ENCODE results near the gene SLC22A31. TPM values are rescaled to one million over a fixed set of nuclear protein-coding genes. Genes with fewer than 3 reads are reported as not detected.

The SLC22A31 gene
- total RNA-seq, 1 donor from 2014 or later = 6.1 TPM

GRCh38 chr16:89243664-89244063 is 43.3 kb upstream of the SLC22A31 start:
- Histone ChIP-seq H3K4me3 (ENCODE audit: low read depth, low read length) (no peak overlapping the region), H3K27me3 (ENCODE audit: control insufficient read depth, insufficient read depth, low read length) (no peaks in the 10 kb centered on the region), H3K36me3 (ENCODE audit: control insufficient read depth, insufficient read depth, low read length) (no peaks in the 10 kb centered on the region)
- DNase-seq (ENCODE audit: low read depth) = no peak
- TF ChIP-seq CTCF (IDR thresholded peaks at IDR 0.05; ENCODE audit: insufficient read depth, low read length, poor library complexity, severe bottlenecking) = no peak

- no peak for DNase-seq (ENCODE audit: low read depth)
- no peak for TF ChIP-seq CTCF (IDR thresholded peaks at IDR 0.05; ENCODE audit: insufficient read depth, low read length, poor library complexity, severe bottlenecking)
- H3K36me3 ChIP-seq (ENCODE audit: control insufficient read depth, insufficient read depth, low read length) = no peaks in the 10 kb centered on the region
- H3K4me3 ChIP-seq (ENCODE audit: low read depth, low read length) = no peak overlapping the region
- H3K27me3 ChIP-seq (ENCODE audit: control insufficient read depth, insufficient read depth, low read length) = no peaks in the 10 kb centered on the region
Measured at GRCh38 chr16:89242795-89243200, 42.5 kb upstream of the SLC22A31 start.

- no peak for DNase-seq (ENCODE audit: low read depth)
- Histone ChIP-seq H3K4me3 (ENCODE audit: low read depth, low read length) (peak overlapping the region; percentile 83), H3K27me3 (ENCODE audit: control insufficient read depth, insufficient read depth, low read length) (no peaks in the 10 kb centered on the region), H3K36me3 (ENCODE audit: control insufficient read depth, insufficient read depth, low read length) (no peaks in the 10 kb centered on the region)
- TF ChIP-seq CTCF (IDR thresholded peaks at IDR 0.05; ENCODE audit: insufficient read depth, low read length, poor library complexity, severe bottlenecking) = no peak
Measured at GRCh38 chr16:89241187-89242007, 41.1 kb upstream of the SLC22A31 start.

GRCh38 chr16:89237733-89238132 is 37.4 kb upstream of the SLC22A31 start:
- DNase-seq (ENCODE audit: low read depth) = no peak
- no peaks in the 10 kb centered on the region for H3K27me3 ChIP-seq (ENCODE audit: control insufficient read depth, insufficient read depth, low read length)
- TF ChIP-seq CTCF (IDR thresholded peaks at IDR 0.05; ENCODE audit: insufficient read depth, low read length, poor library complexity, severe bottlenecking) = no peak
- no peaks in the 10 kb centered on the region for H3K36me3 ChIP-seq (ENCODE audit: control insufficient read depth, insufficient read depth, low read length)
- no peak overlapping the region for H3K4me3 ChIP-seq (ENCODE audit: low read depth, low read length)

- Histone ChIP-seq H3K4me3 (ENCODE audit: low read depth, low read length) (no peak overlapping the region), H3K36me3 (ENCODE audit: control insufficient read depth, insufficient read depth, low read length) (no peaks in the 10 kb centered on the region), H3K27me3 (ENCODE audit: control insufficient read depth, insufficient read depth, low read length) (no peaks in the 10 kb centered on the region)
- no peak for TF ChIP-seq CTCF (IDR thresholded peaks at IDR 0.05; ENCODE audit: insufficient read depth, low read length, poor library complexity, severe bottlenecking)
- DNase-seq (ENCODE audit: low read depth) = no peak
Measured at GRCh38 chr16:89233678-89234490, 33.5 kb upstream of the SLC22A31 start.
